Activated T-cell treated with anti-CD3 and anti-CD28 coated beads for 48 hours (primary cell): ENCODE measurements around the gene PTPN11.
"Not testable (repeated sequence)": the region's sequence is repeated elsewhere in the genome, so short reads cannot be mapped to it uniquely, and the experiment has no call there.

Source experiments
- DNase-seq: peaks from one replicate; pipeline ENCODE4 v3.0.0-alpha.2; 2020; ENCODE audit warnings: low read depth

The PTPN11 gene

DNA sequence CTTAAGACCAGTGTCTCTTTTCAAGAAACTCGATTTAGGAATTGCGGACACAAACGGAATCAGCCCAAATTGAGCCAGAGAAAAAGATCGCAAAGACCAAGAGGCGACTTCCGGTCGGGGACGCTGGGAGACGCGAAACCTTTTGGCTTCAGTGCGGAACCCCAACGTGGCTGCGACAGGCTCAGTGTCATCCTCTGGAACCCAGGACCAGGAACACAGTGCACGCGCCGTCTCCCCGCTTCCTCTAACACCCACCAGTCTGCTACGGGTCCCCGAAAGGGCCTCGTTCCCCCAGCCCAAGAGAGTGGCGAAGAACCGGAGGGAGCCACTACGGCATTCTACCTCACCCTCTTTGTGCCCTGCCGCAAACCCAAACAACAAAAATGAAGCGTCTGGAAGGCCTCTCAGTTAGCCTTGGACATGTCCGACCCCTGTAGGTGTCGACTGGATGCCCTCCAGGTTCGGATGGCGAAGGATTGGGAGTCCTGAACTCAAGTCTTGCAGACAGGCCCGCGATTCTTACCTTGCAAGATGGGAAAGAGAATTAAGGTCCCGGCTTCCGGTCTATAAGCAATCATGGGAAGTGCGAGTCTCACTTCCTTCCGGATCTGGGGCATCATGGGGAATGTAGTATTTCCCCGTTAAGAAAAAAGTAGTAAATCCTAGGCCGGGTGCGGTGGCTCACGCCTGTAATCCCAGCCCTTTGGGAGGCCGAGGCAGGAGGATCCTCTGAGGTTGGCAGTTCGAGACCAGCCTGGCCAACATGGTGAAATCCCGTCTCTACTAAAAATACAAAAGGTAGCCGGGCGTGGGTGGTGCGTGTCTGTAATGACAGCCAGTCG is 9.5 kb upstream of the PTPN11 start, which contains the start of gene RPL6:
Gene RPL6, minus strand, starts transcription at position 542 of the 842 bp plus-strand sequence. CDS start 949 bp downstream, outside the sequence.
- DNase-seq = peak; percentile 65

DNA sequence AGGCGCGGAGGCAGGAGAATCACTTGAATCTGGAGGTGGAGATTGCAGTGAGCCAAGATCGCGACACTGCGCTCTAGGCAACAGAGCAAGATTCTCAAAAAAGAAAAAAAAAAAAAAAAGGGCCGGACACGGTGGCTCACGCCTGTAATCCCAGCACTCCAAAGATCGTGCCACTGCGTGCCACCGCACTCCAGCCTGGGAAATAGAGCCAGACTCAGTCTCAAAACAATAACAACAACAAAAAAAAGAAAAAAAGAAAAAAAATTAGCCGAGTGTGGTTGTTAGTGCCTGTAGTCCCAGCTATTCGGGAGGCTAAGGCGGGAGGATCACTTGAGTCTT is 8.9 kb upstream of the PTPN11 start:
- no peak for DNase-seq

- no peak for DNase-seq
These were observed 4.7 kb upstream of the PTPN11 start for GRCh38 chr12:112413855-112414625.

DNA sequence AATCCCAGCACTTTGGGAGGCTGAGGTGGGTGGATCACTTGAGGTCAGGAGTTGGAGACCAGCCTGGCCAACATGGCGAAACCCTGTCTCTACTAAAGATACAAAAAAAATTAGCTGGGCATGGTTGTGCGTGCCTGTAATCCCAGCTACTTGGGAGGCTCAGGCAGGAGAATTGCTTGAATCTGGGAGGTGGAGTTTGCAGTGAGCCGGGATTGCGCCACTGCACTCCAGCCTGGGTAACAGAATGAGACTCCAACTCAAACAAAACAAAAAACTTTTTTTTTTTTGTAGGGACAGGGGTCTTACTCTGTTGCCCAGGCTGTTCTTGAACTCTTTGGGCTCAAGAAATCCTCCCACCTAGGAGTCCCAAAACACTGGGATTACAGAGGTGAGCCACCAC is 3.3 kb upstream of the PTPN11 start:
- not testable (repeated sequence) for DNase-seq

DNA sequence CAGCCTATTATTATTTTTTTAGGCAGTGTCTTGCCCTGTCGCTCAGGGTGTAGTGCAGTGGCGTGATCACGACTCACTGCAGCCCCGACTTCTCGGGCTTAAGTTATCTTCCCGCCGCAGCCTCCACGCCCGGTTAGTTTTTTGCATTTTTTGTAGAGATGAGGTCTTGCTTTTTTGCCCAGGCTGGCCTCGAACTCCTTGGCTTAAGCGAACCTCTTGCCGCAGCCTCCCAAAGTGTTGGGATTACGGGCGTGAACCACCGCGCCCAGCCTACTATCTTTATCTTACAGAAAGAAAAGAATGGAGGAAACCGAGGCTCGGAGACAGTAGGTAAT is 507 bp upstream of the PTPN11 start:
- peak; percentile 16 for DNase-seq

- no peak for DNase-seq
These were observed 768 bp downstream of the PTPN11 start for GRCh38 chr12:112419297-112420133.

GRCh38 chr12:112420740-112421139 is 2.0 kb downstream of the PTPN11 start:
- DNase-seq = no peak

DNA sequence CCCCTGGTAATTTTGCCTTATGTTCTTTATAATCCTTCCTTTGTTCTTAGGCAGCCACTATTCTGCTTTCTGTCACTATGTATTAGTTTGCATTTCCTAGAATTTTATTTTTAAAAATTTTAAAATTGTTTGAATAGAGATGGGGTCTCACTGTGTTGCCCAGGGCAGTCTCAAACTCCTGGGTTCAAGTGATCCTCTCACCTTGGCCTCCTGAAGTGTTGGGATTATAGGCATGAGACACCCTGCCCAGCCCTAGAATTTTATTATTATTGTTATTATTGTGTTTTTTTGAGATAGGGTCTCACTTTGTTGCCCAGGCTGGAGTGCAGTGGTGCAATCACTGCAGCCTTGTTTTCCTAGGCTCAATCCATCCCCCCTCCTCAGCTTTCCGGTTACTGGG is 2.6 kb downstream of the PTPN11 start:
- no peak for DNase-seq

- DNase-seq = no peak
These were observed 3.8 kb downstream of the PTPN11 start for GRCh38 chr12:112422531-112422930.

GRCh38 chr12:112424126-112424525 is 5.4 kb downstream of the PTPN11 start:
- no peak for DNase-seq

- no peak for DNase-seq
These were observed 7.0 kb downstream of the PTPN11 start for GRCh38 chr12:112425582-112426382.

GRCh38 chr12:112427760-112428159 is 9.0 kb downstream of the PTPN11 start:
- DNase-seq = no peak

DNA sequence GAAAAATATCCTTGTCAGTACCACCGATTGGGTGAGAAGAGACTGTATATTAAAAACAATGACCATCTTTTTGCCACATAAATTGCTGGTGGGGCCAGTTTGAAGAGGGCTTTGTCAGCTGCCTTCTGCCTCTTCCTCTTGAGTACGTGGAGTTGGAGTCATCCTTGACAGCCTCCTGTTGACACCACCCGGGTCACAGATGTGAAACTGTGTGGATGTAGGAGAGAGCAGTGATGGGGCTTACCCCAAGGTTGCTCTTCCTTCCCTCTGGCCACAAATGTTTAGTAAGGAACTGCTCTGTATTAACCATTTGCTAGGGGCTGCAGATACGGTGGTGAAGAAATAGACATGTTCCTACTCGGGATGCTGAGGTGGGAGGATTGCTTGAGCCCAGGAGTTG is 12.2 kb downstream of the PTPN11 start:
- DNase-seq = no peak

GRCh38 chr12:112431965-112432364 is 13.2 kb downstream of the PTPN11 start:
- DNase-seq = no peak

DNA sequence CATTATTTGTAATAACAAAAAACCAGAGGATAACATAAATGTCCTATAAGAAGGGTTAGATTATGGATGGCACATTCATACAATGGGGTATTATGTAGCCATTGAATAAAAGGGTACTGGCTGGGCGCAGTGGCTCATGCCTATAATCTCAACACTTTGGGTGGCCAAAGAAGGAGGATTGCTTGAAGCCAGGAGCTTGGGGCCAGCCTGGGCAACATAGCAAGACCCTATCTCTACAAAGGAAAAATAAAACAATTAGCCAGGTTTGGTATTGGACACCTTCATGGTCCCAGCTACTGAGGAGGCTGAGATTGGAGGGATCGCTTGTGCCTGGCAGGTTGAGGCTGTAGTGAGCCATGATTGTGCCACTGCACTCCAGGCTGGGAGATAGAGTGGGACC is 14.8 kb downstream of the PTPN11 start:
- no peak for DNase-seq

DNA sequence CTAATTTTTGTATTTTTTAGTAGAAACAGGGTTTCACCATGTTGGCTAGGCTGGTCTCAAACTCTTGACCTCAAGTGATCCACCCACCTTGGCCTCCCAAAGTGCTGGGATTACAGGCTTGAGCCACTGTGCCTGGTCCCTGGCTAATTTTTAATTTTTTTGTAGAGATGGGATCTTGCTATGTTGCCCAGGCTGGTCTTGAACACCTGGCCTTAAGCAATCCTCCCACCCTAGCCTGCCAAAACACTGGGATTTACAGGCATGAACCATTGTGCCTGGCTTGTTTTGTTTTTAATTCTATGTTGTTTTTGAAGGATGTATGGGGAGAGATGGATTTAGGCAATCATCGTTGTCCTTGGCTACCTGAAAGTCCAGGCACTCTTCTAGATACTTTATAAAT is 19.9 kb downstream of the PTPN11 start:
- not testable (repeated sequence) for DNase-seq

- DNase-seq = no peak
These were observed 21.0 kb downstream of the PTPN11 start for GRCh38 chr12:112439769-112440168.

- DNase-seq = not testable (repeated sequence)
These were observed 21.9 kb downstream of the PTPN11 start for GRCh38 chr12:112440653-112441052.

DNA sequence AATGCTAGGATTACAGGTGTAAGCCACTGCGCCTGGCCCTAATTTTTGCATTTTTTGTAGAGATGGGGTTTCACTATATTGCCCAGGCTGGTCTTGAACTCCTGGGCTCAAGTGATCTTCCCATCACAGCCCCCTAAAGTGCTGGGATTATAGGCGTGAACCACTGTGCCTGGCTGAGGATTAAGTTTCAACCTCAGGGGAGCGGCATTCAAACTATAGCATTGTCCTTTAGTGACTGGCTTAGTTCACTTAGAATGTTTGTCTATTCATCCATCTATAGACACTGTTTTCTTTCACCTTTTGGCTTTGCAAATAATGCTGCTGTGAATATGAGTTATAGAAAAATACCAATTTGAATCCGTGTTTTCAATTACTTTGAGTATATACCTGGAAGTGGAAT is 25.2 kb downstream of the PTPN11 start:
- no peak for DNase-seq

- DNase-seq = no peak
These were observed 27.4 kb downstream of the PTPN11 start for GRCh38 chr12:112446008-112446725.

DNA sequence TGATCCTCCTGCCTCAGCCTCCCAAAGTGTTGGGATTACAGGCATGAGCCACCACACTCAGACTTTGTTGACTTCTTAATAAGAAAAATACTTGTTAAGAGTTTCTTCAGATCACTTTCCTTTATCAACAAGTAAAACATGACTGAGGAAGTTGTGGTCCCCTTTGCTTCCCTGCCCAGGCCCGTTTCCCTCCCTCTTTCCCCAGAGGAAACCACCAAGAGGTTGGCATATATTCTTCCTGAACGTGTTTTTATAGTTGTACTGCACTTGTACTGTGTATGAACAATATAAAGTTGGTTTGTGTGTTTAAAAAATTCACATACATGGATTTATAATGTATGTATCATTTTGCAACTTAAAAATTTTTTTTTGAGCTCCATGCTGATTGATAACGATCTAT is 28.4 kb downstream of the PTPN11 start:
- DNase-seq = no peak
